HG03139 (cell line): Measurements from ENCODE around the gene EPHA4.

ENCODE experiments used
- ATAC-seq: cut with Tn5 transposase; IDR thresholded peaks from one replicate; pipeline ENCODE4 v1.9.1; 2021; ENCODE audit not compliant: unreplicated experiment

Gene EPHA4

DNA sequence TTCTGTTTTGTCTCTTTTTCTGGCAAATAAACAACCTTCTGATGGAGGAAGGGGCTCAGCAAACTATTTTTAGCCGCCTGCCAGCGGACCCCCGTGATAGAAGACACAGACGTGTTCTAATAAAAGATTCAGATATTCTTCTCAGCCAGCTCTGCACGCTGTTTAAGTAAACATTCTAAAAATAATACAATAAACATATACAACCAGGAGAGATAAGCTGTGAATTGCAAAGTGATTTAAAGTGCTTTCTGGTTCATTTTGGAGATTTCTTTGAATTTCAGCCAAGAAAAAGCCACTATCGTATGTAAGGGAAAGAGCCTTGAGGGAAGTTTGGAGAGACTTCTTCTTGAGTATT, 201.3 kb downstream of the EPHA4 start:
- ATAC-seq, result no peak

DNA sequence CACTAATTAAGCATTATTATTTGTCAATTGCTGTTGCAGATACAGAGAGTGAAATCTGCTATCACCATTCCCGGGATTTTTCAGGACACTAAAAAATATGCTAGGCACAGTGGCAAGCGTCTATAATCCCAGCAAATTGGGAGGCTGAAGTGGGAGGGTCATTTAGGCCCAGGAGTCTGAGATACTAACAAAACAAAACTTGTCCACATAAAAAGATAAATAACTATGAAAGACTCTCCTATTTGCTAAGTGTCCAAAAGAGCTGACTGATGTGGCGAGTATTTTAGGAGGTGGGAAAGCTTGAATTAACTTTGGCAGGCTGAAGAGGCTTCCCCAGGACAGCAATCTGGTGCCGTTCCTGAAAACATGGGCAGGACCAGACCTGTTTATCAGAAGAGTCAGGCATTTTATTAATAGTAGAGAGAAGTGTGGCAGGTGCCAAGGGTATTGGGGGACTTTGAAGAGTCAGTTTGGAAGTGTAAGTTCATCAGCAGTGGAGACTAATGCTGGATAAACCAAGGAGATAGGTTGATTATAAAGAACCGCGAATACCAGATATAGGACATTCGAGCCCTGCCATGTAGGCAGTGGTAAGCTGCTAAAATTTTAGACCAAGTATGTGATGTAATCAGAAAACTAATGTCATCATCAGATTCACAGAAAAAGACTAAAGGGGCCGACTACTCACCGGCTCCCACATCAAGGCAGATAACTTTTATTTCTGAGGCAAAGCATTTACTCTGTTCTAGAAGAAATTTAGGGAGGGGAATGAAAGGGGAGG, 201.8 kb downstream of the EPHA4 start:
- no peak for ATAC-seq
